ENCODE measurements around the gene SLC25A27. TPM values are rescaled to one million over a fixed set of nuclear protein-coding genes. Genes with fewer than 3 reads are reported as not detected.

Gene SLC25A27
- total RNA-seq, 5 donors from 2014 or later (not counting 1 experiment from before 2014, with no cell fraction given), result 0.23 to 2.4 (median 0.85) TPM

GRCh38 chr6:46618726-46619125 lies 34.0 kb upstream of the SLC25A27 start:
- CTCF ChIA-PET, result interaction anchor here in 1 of 2 donors (0.5 kb wide), 1 partner anchor 1507 kb away, joined by 5 read pairs; no protein-coding TSS in a partner anchor
- no peak for DNase-seq
- Histone ChIP-seq H3K27ac (ENCODE audit: low read length) (no peak overlapping the region), H3K4me1 (ENCODE audit: control insufficient read depth in 1 of 2, extremely low read depth in 1 of 2, insufficient read depth in 2 of 2, low read length in 2 of 2) (no peaks in the 10 kb centered on the region), H3K9me3 (no peaks in the 10 kb centered on the region), H3K36me3 (ENCODE audit: control insufficient read depth in 2 of 2, extremely low read depth in 1 of 2, insufficient read depth in 1 of 2, low read length in 1 of 2) (no peaks in the 10 kb centered on the region), H3K4me3 (ENCODE audit: control insufficient read depth in 1 of 2, extremely low read depth in 1 of 2, low read length in 1 of 2) (no peak overlapping the region), H3K27me3 (replicated peaks in 1 of 2; ENCODE audit: control insufficient read depth in 2 of 2, extremely low read depth in 1 of 2, insufficient read depth in 2 of 2, low read length in 1 of 2) (no peaks in the 10 kb centered on the region)
- H3K27me3 Mint-ChIP-seq, result peaks cover 34 to 55% of the 10 kb centered on the region in 2 donors
- WGBS (ENCODE audit: insufficient coverage), result 100% methylated on average over 1 of the region's 1 CpG
- POLR2A ChIA-PET, result no interaction called here
- no peak for ATAC-seq (replicated peaks in 1 of 4)
- H3K36me3 Mint-ChIP-seq, result no peaks in the 10 kb centered on the region
- no peak overlapping the region for H3K27ac Mint-ChIP-seq
- H3K4me1 Mint-ChIP-seq, result no peaks in the 10 kb centered on the region
- H3K4me3 Mint-ChIP-seq, result no peak overlapping the region
- peaks cover 0 to 4% (median 0%) of the 10 kb centered on the region in 3 donors for H3K9me3 Mint-ChIP-seq

- POLR2A ChIA-PET, result no interaction called here
- H3K4me1 Mint-ChIP-seq, result peaks cover 0 to 4% (median 3%) of the 10 kb centered on the region in 3 donors
- no peaks in the 10 kb centered on the region for H3K36me3 ChIP-seq (ENCODE audit: control insufficient read depth in 2 of 2, extremely low read depth in 1 of 2, insufficient read depth in 1 of 2, low read length in 1 of 2)
- H3K27me3 ChIP-seq (replicated peaks in 1 of 2; ENCODE audit: control insufficient read depth in 2 of 2, extremely low read depth in 1 of 2, insufficient read depth in 2 of 2, low read length in 1 of 2), result no peaks in the 10 kb centered on the region
- peaks cover 0 to 3% (median 0%) of the 10 kb centered on the region in 3 donors for H3K9me3 Mint-ChIP-seq
- WGBS (ENCODE audit: insufficient coverage), result no CpG with 5 or more reads among the region's 3 CpGs
- peaks cover 7 to 25% of the 10 kb centered on the region in 2 donors for H3K27me3 Mint-ChIP-seq
- ATAC-seq (replicated peaks in 1 of 4) (no peak), DNase-seq (peak in 1 of 35 experiments; percentile 19)
- H3K9me3 ChIP-seq, result no peaks in the 10 kb centered on the region
- H3K36me3 Mint-ChIP-seq, result no peaks in the 10 kb centered on the region
- H3K4me3 Mint-ChIP-seq, result peak overlapping the region in 1 of 3 donors; percentile 37
- no peak overlapping the region for H3K4me3 ChIP-seq (ENCODE audit: control insufficient read depth in 1 of 2, extremely low read depth in 1 of 2, low read length in 1 of 2)
- CTCF ChIA-PET, result no interaction called here
- no peak overlapping the region for H3K27ac Mint-ChIP-seq
- H3K27ac ChIP-seq (ENCODE audit: low read length), result no peak overlapping the region
- no peaks in the 10 kb centered on the region for H3K4me1 ChIP-seq (ENCODE audit: control insufficient read depth in 1 of 2, extremely low read depth in 1 of 2, insufficient read depth in 2 of 2, low read length in 2 of 2)
Measured at GRCh38 chr6:46626228-46626909, 26.4 kb upstream of the SLC25A27 start.

- ATAC-seq (replicated peaks in 1 of 4), result no peak
- Mint-ChIP-seq H3K4me1 (peaks cover 0 to 4% (median 3%) of the 10 kb centered on the region in 3 donors), H3K27ac (no peak overlapping the region), H3K27me3 (peaks cover 7 to 22% of the 10 kb centered on the region in 2 donors), H3K4me3 (no peak overlapping the region), H3K36me3 (no peaks in the 10 kb centered on the region), H3K9me3 (no peaks in the 10 kb centered on the region)
- POLR2A ChIA-PET, result no interaction called here
- no peak overlapping the region for H3K27ac ChIP-seq (ENCODE audit: low read length)
- CTCF ChIA-PET, result no interaction called here
- DNase-seq, result no peak
- H3K36me3 ChIP-seq (ENCODE audit: control insufficient read depth in 2 of 2, extremely low read depth in 1 of 2, insufficient read depth in 1 of 2, low read length in 1 of 2), result no peaks in the 10 kb centered on the region
- H3K9me3 ChIP-seq, result no peaks in the 10 kb centered on the region
- no CpG with 5 or more reads among the region's 4 CpGs for WGBS (ENCODE audit: insufficient coverage)
- H3K4me1 ChIP-seq (ENCODE audit: control insufficient read depth in 1 of 2, extremely low read depth in 1 of 2, insufficient read depth in 2 of 2, low read length in 2 of 2), result no peaks in the 10 kb centered on the region
- no peak overlapping the region for H3K4me3 ChIP-seq (ENCODE audit: control insufficient read depth in 1 of 2, extremely low read depth in 1 of 2, low read length in 1 of 2)
- no peaks in the 10 kb centered on the region for H3K27me3 ChIP-seq (replicated peaks in 1 of 2; ENCODE audit: control insufficient read depth in 2 of 2, extremely low read depth in 1 of 2, insufficient read depth in 2 of 2, low read length in 1 of 2)
Measured at GRCh38 chr6:46626976-46627375, 25.8 kb upstream of the SLC25A27 start.

GRCh38 chr6:46628498-46628897 lies 24.3 kb upstream of the SLC25A27 start:
- Mint-ChIP-seq H3K27me3 (peaks cover 1 to 10% of the 10 kb centered on the region in 2 donors), H3K27ac (no peak overlapping the region), H3K36me3 (no peaks in the 10 kb centered on the region), H3K4me3 (no peak overlapping the region), H3K9me3 (no peaks in the 10 kb centered on the region), H3K4me1 (peaks cover 0 to 4% (median 3%) of the 10 kb centered on the region in 3 donors)
- Histone ChIP-seq H3K4me1 (ENCODE audit: control insufficient read depth in 1 of 2, extremely low read depth in 1 of 2, insufficient read depth in 2 of 2, low read length in 2 of 2) (no peaks in the 10 kb centered on the region), H3K9me3 (no peaks in the 10 kb centered on the region), H3K4me3 (ENCODE audit: control insufficient read depth in 1 of 2, extremely low read depth in 1 of 2, low read length in 1 of 2) (no peak overlapping the region), H3K36me3 (ENCODE audit: control insufficient read depth in 2 of 2, extremely low read depth in 1 of 2, insufficient read depth in 1 of 2, low read length in 1 of 2) (no peaks in the 10 kb centered on the region), H3K27me3 (replicated peaks in 1 of 2; ENCODE audit: control insufficient read depth in 2 of 2, extremely low read depth in 1 of 2, insufficient read depth in 2 of 2, low read length in 1 of 2) (no peaks in the 10 kb centered on the region), H3K27ac (ENCODE audit: low read length) (no peak overlapping the region)
- ChIA-PET CTCF (no interaction called here), POLR2A (no interaction called here)
- ATAC-seq (replicated peaks in 1 of 4), result no peak
- no CpG with 5 or more reads among the region's 1 CpG for WGBS (ENCODE audit: insufficient coverage)
- DNase-seq, result no peak

- Histone ChIP-seq H3K9me3 (no peaks in the 10 kb centered on the region), H3K4me3 (ENCODE audit: control insufficient read depth in 1 of 2, extremely low read depth in 1 of 2, low read length in 1 of 2) (no peak overlapping the region), H3K4me1 (ENCODE audit: control insufficient read depth in 1 of 2, extremely low read depth in 1 of 2, insufficient read depth in 2 of 2, low read length in 2 of 2) (no peaks in the 10 kb centered on the region), H3K36me3 (ENCODE audit: control insufficient read depth in 2 of 2, extremely low read depth in 1 of 2, insufficient read depth in 1 of 2, low read length in 1 of 2) (no peaks in the 10 kb centered on the region), H3K27ac (ENCODE audit: low read length) (no peak overlapping the region), H3K27me3 (replicated peaks in 1 of 2; ENCODE audit: control insufficient read depth in 2 of 2, extremely low read depth in 1 of 2, insufficient read depth in 2 of 2, low read length in 1 of 2) (no peaks in the 10 kb centered on the region)
- WGBS (ENCODE audit: insufficient coverage), result 100% methylated on average over 1 of the region's 3 CpGs
- ATAC-seq (replicated peaks in 1 of 4) (no peak), DNase-seq (no peak)
- Mint-ChIP-seq H3K27ac (no peak overlapping the region), H3K4me3 (no peak overlapping the region), H3K36me3 (no peaks in the 10 kb centered on the region), H3K4me1 (peaks cover 0 to 4% (median 3%) of the 10 kb centered on the region in 3 donors), H3K27me3 (peaks cover under 1 to 7% of the 10 kb centered on the region in 2 donors), H3K9me3 (no peaks in the 10 kb centered on the region)
- ChIA-PET POLR2A (no interaction called here), CTCF (no interaction called here)
Measured at GRCh38 chr6:46628976-46629375, 23.8 kb upstream of the SLC25A27 start.

GRCh38 chr6:46629691-46630090 lies 23.1 kb upstream of the SLC25A27 start:
- Histone ChIP-seq H3K4me3 (ENCODE audit: control insufficient read depth in 1 of 2, extremely low read depth in 1 of 2, low read length in 1 of 2) (no peak overlapping the region), H3K27me3 (replicated peaks in 1 of 2; ENCODE audit: control insufficient read depth in 2 of 2, extremely low read depth in 1 of 2, insufficient read depth in 2 of 2, low read length in 1 of 2) (no peaks in the 10 kb centered on the region), H3K36me3 (ENCODE audit: control insufficient read depth in 2 of 2, extremely low read depth in 1 of 2, insufficient read depth in 1 of 2, low read length in 1 of 2) (no peaks in the 10 kb centered on the region), H3K27ac (ENCODE audit: low read length) (no peak overlapping the region), H3K9me3 (no peaks in the 10 kb centered on the region), H3K4me1 (ENCODE audit: control insufficient read depth in 1 of 2, extremely low read depth in 1 of 2, insufficient read depth in 2 of 2, low read length in 2 of 2) (no peaks in the 10 kb centered on the region)
- Mint-ChIP-seq H3K4me3 (no peak overlapping the region), H3K27me3 (peaks cover 0 to 4% of the 10 kb centered on the region in 2 donors), H3K4me1 (peaks cover 0 to 4% (median 3%) of the 10 kb centered on the region in 3 donors), H3K36me3 (no peaks in the 10 kb centered on the region), H3K9me3 (no peaks in the 10 kb centered on the region), H3K27ac (no peak overlapping the region)
- ATAC-seq (replicated peaks in 1 of 4), result no peak
- ChIA-PET CTCF (no interaction called here), POLR2A (no interaction called here)
- no peak for DNase-seq
- WGBS (ENCODE audit: insufficient coverage), result 83% methylated on average over 1 of the region's 7 CpGs
